Keratinocyte (primary cell): ENCODE measurements around the gene TNFRSF4.

ENCODE experiments used
- EZH2 ChIP-seq: IDR thresholded peaks from one replicate; pipeline ENCODE4 v1.6.1; 2012; ENCODE audit warnings: inconsistent platforms, mild to moderate bottlenecking, low read length, moderate library complexity
- TF ChIP-seq, protein P1 (sequence below), 3 experiments: IDR thresholded peaks in 1 of 3; conservative IDR thresholded peaks in 1 of 3; optimal IDR thresholded peaks in 1 of 3; 2 replicates in 2 of 3; 3 replicates in 1 of 3; pipeline versions ENCODE3 to v1.5.1; 2011; ENCODE audit warnings: low read length in 3 of 3, mild to moderate bottlenecking in 3 of 3, moderate library complexity in 2 of 3, control low read depth in 1 of 3, inconsistent platforms in 1 of 3; ENCODE audit not compliant: insufficient read depth in 2 of 3; ENCODE audit errors: extremely low read depth in 1 of 3

- TF ChIP-seq, protein P1, sequence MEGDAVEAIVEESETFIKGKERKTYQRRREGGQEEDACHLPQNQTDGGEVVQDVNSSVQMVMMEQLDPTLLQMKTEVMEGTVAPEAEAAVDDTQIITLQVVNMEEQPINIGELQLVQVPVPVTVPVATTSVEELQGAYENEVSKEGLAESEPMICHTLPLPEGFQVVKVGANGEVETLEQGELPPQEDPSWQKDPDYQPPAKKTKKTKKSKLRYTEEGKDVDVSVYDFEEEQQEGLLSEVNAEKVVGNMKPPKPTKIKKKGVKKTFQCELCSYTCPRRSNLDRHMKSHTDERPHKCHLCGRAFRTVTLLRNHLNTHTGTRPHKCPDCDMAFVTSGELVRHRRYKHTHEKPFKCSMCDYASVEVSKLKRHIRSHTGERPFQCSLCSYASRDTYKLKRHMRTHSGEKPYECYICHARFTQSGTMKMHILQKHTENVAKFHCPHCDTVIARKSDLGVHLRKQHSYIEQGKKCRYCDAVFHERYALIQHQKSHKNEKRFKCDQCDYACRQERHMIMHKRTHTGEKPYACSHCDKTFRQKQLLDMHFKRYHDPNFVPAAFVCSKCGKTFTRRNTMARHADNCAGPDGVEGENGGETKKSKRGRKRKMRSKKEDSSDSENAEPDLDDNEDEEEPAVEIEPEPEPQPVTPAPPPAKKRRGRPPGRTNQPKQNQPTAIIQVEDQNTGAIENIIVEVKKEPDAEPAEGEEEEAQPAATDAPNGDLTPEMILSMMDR (optimal IDR thresholded peaks at IDR 0.05 in 1 of 3, IDR thresholded peaks at IDR 0.05 in 1 of 3, conservative IDR thresholded peaks at IDR 0.05 in 1 of 3; ENCODE audit: extremely low read depth in 1 of 3, insufficient read depth in 2 of 3, low read length in 3 of 3) = no peak
- no peak for TF ChIP-seq EZH2
These were observed 27.1 kb upstream of the TNFRSF4 start for GRCh38 chr1:1240822-1241587.
